Neural crest cell (in vitro differentiated cells): ENCODE data around the gene AUP1. TPM values are rescaled to one million over a fixed set of nuclear protein-coding genes. Genes with fewer than 3 reads are reported as not detected.
A peak's percentile ranks its signal among the peaks of the same experiment; 100 is the strongest.

Experiments used
- DNase-seq: peaks from one replicate; pipeline ENCODE4 v3.0.0; 2021; ENCODE audit warnings: low read depth, mixed read lengths, low spot score
- H3K27ac Mint-ChIP-seq: one replicate; pipeline ENCODE4 v1.8.0; 2021; ENCODE audit warnings: mild to moderate bottlenecking, mixed read lengths; ENCODE audit not compliant: unreplicated experiment
- H3K27me3 Mint-ChIP-seq: 2 replicates; pipeline ENCODE4 v1.8.0; 2021; ENCODE audit warnings: low read depth, mild to moderate bottlenecking, mixed read lengths
- H3K36me3 Mint-ChIP-seq: 2 replicates; pipeline ENCODE4 v1.8.0; 2021; ENCODE audit warnings: low read depth, mild to moderate bottlenecking, mixed read lengths
- H3K4me1 Mint-ChIP-seq: 2 replicates; pipeline ENCODE4 v1.8.0; 2021; ENCODE audit warnings: mixed read lengths
- H3K4me3 Mint-ChIP-seq: one replicate; pipeline ENCODE4 v1.8.0; 2021; ENCODE audit warnings: mild to moderate bottlenecking, mixed read lengths
- H3K9me3 Mint-ChIP-seq: 2 replicates; pipeline ENCODE4 v1.8.0; 2021; ENCODE audit warnings: mixed read lengths
- total RNA-seq: library from RNA; stranded (reverse); gene quantifications from 2 replicates; pipeline ENCODE4 v1.2.1, GENCODE V29; 2021
- TF ChIP-seq, protein P1 (sequence below): fragments of 200-600 bp; sonication (generic); conservative IDR thresholded peaks from 2 replicates; pipeline ENCODE4 v1.5.0; 2021; ENCODE audit warnings: antibody characterized with exemption, mild to moderate bottlenecking

AUP1 gene
- total RNA-seq, 1 donor from 2014 or later: 113 TPM

DNA sequence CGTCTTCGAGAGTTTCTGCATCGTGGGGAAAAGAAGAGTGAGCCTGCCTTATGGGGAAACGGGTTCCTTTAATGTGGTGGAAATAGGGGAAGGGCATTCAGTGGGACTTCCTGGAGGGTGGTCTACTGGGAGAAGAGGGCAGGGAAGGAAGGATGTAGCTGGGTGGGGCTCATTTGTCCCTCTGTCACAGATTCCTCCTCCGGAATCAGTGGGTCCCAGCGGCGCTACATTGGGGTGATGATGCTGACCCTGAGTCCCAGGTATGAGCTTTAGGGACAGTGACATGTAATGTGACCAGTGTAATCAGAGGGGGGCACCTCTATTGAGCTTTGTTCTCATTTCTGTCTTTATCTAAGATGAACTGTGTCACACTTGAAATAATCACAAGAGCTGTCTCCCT, 2.2 kb upstream of the AUP1 start:
- no peak for DNase-seq
- Mint-ChIP-seq H3K27me3 (peaks cover 2% of the 10 kb centered on the region), H3K4me3 (peak overlapping the region; percentile 98), H3K9me3 (no peaks in the 10 kb centered on the region), H3K36me3 (peaks cover 10% of the 10 kb centered on the region), H3K27ac (no peak overlapping the region), H3K4me1 (peaks cover 39% of the 10 kb centered on the region)
- TF ChIP-seq, protein P1, sequence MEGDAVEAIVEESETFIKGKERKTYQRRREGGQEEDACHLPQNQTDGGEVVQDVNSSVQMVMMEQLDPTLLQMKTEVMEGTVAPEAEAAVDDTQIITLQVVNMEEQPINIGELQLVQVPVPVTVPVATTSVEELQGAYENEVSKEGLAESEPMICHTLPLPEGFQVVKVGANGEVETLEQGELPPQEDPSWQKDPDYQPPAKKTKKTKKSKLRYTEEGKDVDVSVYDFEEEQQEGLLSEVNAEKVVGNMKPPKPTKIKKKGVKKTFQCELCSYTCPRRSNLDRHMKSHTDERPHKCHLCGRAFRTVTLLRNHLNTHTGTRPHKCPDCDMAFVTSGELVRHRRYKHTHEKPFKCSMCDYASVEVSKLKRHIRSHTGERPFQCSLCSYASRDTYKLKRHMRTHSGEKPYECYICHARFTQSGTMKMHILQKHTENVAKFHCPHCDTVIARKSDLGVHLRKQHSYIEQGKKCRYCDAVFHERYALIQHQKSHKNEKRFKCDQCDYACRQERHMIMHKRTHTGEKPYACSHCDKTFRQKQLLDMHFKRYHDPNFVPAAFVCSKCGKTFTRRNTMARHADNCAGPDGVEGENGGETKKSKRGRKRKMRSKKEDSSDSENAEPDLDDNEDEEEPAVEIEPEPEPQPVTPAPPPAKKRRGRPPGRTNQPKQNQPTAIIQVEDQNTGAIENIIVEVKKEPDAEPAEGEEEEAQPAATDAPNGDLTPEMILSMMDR: no peak

DNA sequence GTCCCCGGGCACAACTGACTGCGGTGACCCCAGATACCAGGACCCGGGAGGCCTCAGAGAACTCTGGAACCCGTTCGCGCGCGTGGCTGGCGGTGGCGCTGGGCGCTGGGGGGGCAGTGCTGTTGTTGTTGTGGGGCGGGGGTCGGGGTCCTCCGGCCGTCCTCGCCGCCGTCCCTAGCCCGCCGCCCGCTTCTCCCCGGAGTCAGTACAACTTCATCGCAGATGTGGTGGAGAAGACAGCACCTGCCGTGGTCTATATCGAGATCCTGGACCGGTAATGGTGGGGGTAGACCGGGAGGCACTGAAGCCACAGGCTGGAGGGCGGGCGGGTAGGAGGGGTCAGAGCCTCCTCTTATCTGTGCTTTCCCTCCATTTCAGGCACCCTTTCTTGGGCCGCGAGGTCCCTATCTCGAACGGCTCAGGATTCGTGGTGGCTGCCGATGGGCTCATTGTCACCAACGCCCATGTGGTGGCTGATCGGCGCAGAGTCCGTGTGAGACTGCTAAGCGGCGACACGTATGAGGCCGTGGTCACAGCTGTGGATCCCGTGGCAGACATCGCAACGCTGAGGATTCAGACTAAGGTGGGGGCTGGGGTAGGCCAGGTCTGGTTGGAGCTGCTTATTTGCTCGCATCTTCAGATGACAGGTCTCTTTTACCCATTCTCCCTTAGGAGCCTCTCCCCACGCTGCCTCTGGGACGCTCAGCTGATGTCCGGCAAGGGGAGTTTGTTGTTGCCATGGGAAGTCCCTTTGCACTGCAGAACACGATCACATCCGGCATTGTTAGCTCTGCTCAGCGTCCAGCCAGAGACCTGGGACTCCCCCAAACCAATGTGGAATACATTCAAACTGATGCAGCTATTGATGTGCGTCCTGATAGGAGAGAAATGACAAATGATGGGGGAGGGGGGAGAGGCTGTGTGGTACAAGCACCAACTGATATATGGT, 1.0 kb upstream of the AUP1 start:
- Mint-ChIP-seq H3K36me3 (peaks cover 17% of the 10 kb centered on the region), H3K9me3 (peaks cover 2% of the 10 kb centered on the region), H3K4me3 (peak overlapping the region; percentile 98), H3K27ac (peak overlapping the region; percentile 91), H3K4me1 (peaks cover 39% of the 10 kb centered on the region), H3K27me3 (peaks cover 3% of the 10 kb centered on the region)
- DNase-seq: peak; percentile 27
- TF ChIP-seq, protein P1: no peak

DNA sequence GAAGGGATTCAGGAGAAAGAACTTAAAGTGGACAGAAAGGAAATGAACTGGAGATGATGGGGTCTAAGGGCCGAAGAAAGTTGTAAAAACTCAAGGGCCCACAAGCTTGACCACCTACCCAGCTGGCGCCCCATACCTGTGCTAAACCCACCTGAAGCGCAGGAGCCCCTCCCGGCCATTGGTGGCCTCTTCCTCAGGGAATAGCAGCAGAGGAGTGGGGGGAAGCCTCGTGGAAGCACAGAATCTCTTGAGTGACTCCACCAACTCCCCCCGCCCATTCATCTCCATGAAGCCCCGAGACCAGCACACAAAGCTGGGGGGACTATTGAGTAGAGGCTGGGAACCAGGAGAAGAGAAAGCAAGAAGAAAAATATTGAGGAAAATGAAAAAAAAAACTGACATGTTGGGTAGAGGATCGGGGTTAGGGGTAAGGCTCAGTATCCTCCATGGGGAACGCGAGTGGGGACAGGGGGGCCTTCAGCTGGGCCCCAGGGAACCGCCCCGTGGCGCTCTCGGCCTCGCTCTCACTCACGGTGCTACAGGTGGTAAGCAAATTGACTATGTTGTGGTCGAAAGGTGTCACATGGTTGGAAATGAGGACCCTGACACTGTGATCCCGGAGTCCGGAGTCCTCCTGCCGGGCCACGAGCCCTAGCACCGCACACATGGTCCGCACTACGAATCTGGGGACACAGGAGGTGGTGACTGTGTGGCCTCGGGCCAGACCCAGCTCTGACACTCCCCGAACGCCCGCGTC, 728 bp downstream of the AUP1 start:
- Mint-ChIP-seq H3K27ac (peak overlapping the region; percentile 98), H3K27me3 (peaks cover 6% of the 10 kb centered on the region), H3K4me1 (peaks cover 39% of the 10 kb centered on the region), H3K4me3 (peak overlapping the region; percentile 98), H3K36me3 (peaks cover 17% of the 10 kb centered on the region), H3K9me3 (peaks cover 2% of the 10 kb centered on the region)
- TF ChIP-seq, protein P1: no peak
- DNase-seq: no peak

DNA sequence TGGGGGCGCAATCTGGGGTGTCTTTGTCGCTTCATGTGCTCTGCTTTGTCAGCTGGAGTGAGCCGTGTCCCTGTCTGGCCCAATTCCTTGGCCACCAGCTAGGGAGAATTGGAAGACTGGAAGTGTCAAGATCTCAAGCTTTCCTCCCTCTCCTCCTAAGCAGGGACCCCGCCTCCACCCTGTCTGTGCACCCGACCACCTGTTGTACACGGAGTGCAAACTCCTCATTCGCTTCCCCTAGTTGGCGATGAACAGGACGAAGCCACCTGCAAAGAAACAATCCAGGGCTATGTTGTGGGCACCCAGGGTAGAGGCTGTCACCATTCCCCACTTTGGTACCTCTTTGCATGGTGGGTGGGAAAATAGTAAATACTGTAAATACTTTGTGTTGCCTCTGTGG, 1.8 kb downstream of the AUP1 start:
- no peak for DNase-seq
- TF ChIP-seq, protein P1: no peak
- peaks cover 2% of the 10 kb centered on the region for H3K9me3 Mint-ChIP-seq
- peak overlapping the region; percentile 98 for H3K4me3 Mint-ChIP-seq
- peaks cover 14% of the 10 kb centered on the region for H3K36me3 Mint-ChIP-seq
- H3K27ac Mint-ChIP-seq: no peak overlapping the region
- H3K4me1 Mint-ChIP-seq: peaks cover 38% of the 10 kb centered on the region
- H3K27me3 Mint-ChIP-seq: peaks cover 14% of the 10 kb centered on the region

DNA sequence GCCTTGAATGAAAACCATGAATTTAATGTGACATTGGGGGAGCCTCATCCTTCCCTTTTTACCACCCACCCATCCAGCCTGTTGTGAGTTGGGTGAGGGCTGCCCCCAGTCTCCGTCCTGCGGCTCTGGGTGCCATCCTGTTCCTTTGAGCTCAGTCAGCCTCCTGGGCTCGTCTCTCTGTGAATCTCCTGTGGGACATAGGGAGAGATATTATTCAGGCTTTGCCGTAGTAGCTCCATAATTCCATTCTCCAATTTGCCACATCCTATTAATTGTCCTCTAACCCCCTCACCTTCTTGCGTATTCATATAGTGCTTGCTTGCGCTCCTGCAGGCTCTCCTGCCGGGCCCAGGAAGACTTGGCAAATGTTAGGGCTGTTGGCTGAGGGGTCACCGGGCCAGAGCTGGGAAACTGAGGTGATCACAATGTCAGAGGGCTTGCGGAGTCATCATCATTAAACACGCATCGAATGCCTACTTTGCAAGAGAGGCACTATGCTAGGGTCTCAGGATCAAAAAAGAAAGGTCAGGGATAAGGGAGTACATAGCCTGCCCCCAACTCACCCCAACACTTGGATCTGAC, 2.8 kb downstream of the AUP1 start:
- no peak overlapping the region for H3K27ac Mint-ChIP-seq

More for the DNA sequence above, 2.8 kb downstream of the AUP1 start:
- peaks cover 28% of the 10 kb centered on the region for H3K4me1 Mint-ChIP-seq
- H3K9me3 Mint-ChIP-seq: peaks cover 2% of the 10 kb centered on the region
- H3K36me3 Mint-ChIP-seq: peaks cover 14% of the 10 kb centered on the region
- peak overlapping the region; percentile 90 for H3K4me3 Mint-ChIP-seq
- DNase-seq: no peak
- TF ChIP-seq, protein P1: no peak
- peaks cover 24% of the 10 kb centered on the region for H3K27me3 Mint-ChIP-seq
